ENCODE data around the gene RAET1E.

Gene RAET1E

GRCh38 chr6:149905911-149906371, 8.0 kb upstream of the RAET1E start:
- Histone ChIP-seq H3K4me1 (ENCODE audit: control insufficient read depth, insufficient read depth, low read length) (no peaks in the 10 kb centered on the region), H3K9ac (ENCODE audit: low read depth, low read length) (no peak overlapping the region), H3K27me3 (ENCODE audit: control insufficient read depth, insufficient read depth, low read length) (no peaks in the 10 kb centered on the region), H3K4me3 (ENCODE audit: low read length) (no peak overlapping the region), H3K4me2 (ENCODE audit: low read length) (no peak overlapping the region), H3K36me3 (ENCODE audit: insufficient read depth, low read length) (no peaks in the 10 kb centered on the region), H3K9me3 (replicated peaks; ENCODE audit: low read length) (no peaks in the 10 kb centered on the region)

DNA sequence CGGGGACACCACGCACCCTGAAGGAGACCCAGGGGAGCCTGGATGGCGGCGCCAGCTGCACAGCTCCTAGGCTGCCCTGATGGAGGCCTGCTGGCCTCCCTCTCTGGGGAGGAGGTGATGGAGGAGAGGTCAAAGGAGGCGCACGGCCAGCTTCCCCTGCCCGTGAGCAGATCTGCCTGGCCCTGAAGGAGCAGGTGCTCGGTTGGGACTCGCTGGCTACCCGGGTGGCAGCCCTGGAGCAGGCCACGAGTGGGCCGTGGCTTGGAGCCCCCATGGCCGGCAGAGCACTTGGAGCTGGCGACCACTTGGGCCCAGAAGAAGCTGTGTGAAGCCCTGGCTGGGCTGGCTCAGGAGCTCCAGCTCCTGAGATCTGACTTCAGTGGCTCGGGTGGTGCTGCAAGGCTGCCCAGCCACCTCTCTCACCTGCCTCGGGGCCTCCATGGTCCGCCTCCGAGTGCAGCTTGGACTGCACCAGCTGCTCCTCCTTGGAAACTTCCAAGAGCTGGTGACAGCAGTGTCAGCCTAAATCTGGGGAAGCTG, 7.5 kb upstream of the RAET1E start:
- no peak overlapping the region for H3K9ac ChIP-seq (ENCODE audit: low read depth, low read length)

DNA sequence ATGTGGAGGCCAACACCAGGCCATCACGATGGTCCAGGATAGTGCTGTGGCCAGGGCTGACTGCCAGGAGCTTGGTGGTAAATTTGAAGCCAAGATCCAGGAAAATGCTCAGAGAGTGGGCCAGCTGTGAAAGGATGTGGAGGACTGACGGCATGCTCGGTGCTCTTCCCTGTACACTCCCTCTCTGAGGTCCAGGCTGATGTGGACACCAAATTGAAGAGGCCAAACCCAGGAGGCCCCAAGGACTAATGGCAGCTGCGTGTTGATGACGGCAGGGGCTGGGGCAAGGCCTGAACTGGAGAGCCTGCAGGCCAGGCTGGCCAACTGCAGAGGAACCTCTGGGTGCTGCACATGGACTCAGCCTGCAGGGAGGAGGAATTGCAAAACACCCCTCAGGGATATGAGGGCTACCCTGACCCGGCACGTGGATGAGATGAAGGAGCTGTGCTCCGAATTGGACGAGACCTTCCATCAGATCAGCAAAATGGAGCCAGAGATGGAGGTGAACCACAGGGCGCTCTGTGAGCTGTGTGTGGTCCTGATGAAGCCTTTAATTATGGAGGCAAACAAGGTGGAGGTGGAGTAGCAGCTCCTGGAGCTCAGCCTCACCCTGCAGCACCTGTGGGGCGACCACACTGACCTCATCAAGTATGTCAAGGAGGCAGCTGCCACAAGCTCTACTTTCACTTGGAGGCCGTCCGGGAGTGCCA, 6.9 kb upstream of the RAET1E start:
- no peaks in the 10 kb centered on the region for H3K36me3 ChIP-seq (ENCODE audit: insufficient read depth, low read length)
- H3K27me3 ChIP-seq (ENCODE audit: control insufficient read depth, insufficient read depth, low read length) = no peaks in the 10 kb centered on the region
- H3K4me3 ChIP-seq (ENCODE audit: low read length) = no peak overlapping the region
- H3K4me2 ChIP-seq (ENCODE audit: low read length) = no peak overlapping the region
- H3K9me3 ChIP-seq (replicated peaks; ENCODE audit: low read length) = no peaks in the 10 kb centered on the region
- H3K9ac ChIP-seq (ENCODE audit: low read depth, low read length) = no peak overlapping the region
- no peaks in the 10 kb centered on the region for H3K4me1 ChIP-seq (ENCODE audit: control insufficient read depth, insufficient read depth, low read length)

More for the DNA sequence above, 7.5 kb upstream of the RAET1E start:
- Histone ChIP-seq H3K4me3 (ENCODE audit: low read length) (no peak overlapping the region), H3K4me2 (ENCODE audit: low read length) (no peak overlapping the region), H3K36me3 (ENCODE audit: insufficient read depth, low read length) (no peaks in the 10 kb centered on the region), H3K27me3 (ENCODE audit: control insufficient read depth, insufficient read depth, low read length) (no peaks in the 10 kb centered on the region), H3K9me3 (replicated peaks; ENCODE audit: low read length) (no peaks in the 10 kb centered on the region), H3K4me1 (ENCODE audit: control insufficient read depth, insufficient read depth, low read length) (no peaks in the 10 kb centered on the region)

DNA sequence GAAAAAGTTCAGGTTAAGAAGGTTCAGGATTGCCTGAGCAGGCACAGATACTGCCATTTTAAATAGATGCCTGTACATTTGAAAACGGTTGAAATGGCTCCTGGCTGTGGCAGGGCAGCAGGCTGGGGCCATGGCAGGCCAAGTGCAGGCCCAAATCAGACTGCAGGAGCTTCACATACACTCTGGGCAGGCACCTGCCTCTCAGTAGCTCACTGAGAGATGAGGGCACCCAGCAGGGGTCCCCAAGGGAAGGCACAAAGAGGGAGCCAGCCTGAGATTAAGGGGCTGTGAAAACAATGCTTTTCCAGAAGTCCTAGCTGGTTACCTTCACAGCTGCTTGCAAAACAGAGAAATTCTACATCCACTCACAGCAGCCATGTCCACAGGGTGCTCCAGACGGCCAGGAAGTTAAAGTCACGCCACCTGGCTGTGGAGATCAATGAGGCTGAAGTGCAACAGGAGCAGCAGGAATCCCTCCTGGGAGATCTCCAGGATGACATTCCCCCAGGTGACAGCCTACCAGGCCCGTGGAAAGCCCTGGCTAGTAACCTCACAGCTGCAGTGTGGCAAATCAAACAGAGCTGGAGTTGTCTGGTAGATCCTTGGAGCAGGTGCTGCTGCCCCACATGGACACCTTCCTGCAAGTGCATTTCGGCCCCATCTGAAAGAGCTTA, 6.2 kb upstream of the RAET1E start:
- Histone ChIP-seq H3K4me1 (ENCODE audit: control insufficient read depth, insufficient read depth, low read length) (no peaks in the 10 kb centered on the region), H3K36me3 (ENCODE audit: insufficient read depth, low read length) (no peaks in the 10 kb centered on the region), H3K4me2 (ENCODE audit: low read length) (no peak overlapping the region), H3K9me3 (replicated peaks; ENCODE audit: low read length) (no peaks in the 10 kb centered on the region), H3K9ac (ENCODE audit: low read depth, low read length) (no peak overlapping the region), H3K27me3 (ENCODE audit: control insufficient read depth, insufficient read depth, low read length) (no peaks in the 10 kb centered on the region), H3K4me3 (ENCODE audit: low read length) (no peak overlapping the region)

DNA sequence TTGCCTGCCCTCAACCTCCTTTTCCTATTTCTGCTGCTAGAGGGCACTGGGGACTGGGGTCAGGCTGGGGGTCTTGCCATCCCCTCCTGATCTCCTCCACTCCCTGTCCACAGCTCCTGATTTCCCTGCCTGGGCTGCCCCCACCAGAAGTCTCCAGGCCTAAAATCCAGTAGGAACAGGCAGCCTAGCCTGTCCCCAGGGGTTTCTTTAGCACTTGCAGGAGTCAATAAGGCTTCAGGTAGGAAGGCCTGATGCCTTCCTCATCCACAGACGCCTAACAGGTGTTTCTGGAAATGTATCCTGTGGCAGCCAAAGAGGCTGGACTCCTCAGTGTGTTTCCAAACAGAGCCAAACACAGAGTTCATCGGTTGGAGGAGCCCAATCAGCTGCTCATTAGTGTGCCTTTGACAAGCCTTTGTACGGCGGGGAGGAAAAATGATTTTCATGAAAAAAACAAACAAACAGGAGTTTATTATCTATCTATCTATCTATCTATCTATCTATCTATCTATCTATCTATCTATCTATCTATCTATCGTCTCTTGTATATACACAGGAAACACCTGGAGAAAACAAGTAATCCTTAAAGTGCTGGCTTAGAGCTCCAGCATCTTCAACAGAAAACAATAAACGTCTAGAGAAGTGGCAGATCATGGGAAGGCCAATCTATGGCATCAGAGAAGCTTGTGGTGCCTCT, 3.7 kb upstream of the RAET1E start:
- Histone ChIP-seq H3K27me3 (ENCODE audit: control insufficient read depth, insufficient read depth, low read length) (no peaks in the 10 kb centered on the region), H3K36me3 (ENCODE audit: insufficient read depth, low read length) (no peaks in the 10 kb centered on the region), H3K4me1 (ENCODE audit: control insufficient read depth, insufficient read depth, low read length) (peaks cover 18% of the 10 kb centered on the region), H3K4me2 (ENCODE audit: low read length) (no peak overlapping the region), H3K9me3 (replicated peaks; ENCODE audit: low read length) (no peaks in the 10 kb centered on the region), H3K4me3 (ENCODE audit: low read length) (no peak overlapping the region), H3K9ac (ENCODE audit: low read depth, low read length) (no peak overlapping the region)

DNA sequence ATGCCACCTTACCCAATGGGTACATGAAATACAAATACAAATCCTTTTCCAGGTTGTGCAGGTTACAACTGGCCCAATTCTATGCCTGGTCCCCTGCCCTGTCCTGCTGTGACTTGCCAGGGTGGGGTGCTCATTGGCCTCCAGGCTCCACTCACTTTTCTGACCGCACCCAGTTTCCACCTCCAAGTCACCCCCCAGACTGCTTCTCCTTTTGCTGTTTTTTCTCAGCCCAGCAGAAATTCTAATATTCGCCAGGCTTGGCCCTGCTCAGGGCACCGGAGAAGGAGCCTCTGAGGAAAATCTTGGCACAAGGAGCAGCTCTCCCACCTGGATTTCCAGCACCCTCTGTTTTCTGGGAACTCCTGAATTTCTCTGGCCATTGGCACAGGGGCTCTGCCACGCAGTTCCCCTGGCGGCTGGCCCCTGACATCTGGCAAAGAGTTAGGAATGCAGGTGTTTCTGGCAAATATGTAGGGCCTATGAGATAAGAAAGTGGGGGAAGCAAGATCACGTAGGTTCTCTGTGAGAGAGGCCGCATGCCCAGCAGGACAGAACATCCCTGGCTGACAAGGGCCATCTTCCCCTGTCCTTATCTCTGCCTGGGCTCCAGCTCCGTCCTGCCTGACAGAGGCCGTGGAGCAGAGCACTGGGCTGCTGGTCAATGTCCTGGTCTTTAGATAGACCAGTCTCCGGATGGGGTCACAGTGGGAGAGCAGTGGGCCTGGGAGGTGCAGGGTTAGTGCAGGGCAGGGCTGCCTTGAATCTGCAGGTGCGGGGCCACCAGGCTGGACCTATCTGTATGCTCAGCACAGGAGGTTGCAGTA, 2.9 kb upstream of the RAET1E start:
- Histone ChIP-seq H3K9ac (ENCODE audit: low read depth, low read length) (no peak overlapping the region), H3K4me3 (ENCODE audit: low read length) (no peak overlapping the region)

GRCh38 chr6:149899926-149900619, 2.2 kb upstream of the RAET1E start:
- Histone ChIP-seq H3K4me1 (ENCODE audit: control insufficient read depth, insufficient read depth, low read length) (peaks cover 33% of the 10 kb centered on the region), H3K4me3 (ENCODE audit: low read length) (no peak overlapping the region), H3K27me3 (ENCODE audit: control insufficient read depth, insufficient read depth, low read length) (no peaks in the 10 kb centered on the region), H3K9ac (ENCODE audit: low read depth, low read length) (no peak overlapping the region), H3K4me2 (ENCODE audit: low read length) (no peak overlapping the region), H3K9me3 (replicated peaks; ENCODE audit: low read length) (no peaks in the 10 kb centered on the region), H3K36me3 (ENCODE audit: insufficient read depth, low read length) (no peaks in the 10 kb centered on the region)

More for the DNA sequence above, 2.9 kb upstream of the RAET1E start:
- peaks cover 26% of the 10 kb centered on the region for H3K4me1 ChIP-seq (ENCODE audit: control insufficient read depth, insufficient read depth, low read length)
- no peaks in the 10 kb centered on the region for H3K36me3 ChIP-seq (ENCODE audit: insufficient read depth, low read length)
- H3K27me3 ChIP-seq (ENCODE audit: control insufficient read depth, insufficient read depth, low read length) = no peaks in the 10 kb centered on the region
- H3K4me2 ChIP-seq (ENCODE audit: low read length) = no peak overlapping the region
- H3K9me3 ChIP-seq (replicated peaks; ENCODE audit: low read length) = no peaks in the 10 kb centered on the region

- Histone ChIP-seq H3K4me2 (ENCODE audit: low read length) (no peak overlapping the region), H3K36me3 (ENCODE audit: insufficient read depth, low read length) (no peaks in the 10 kb centered on the region), H3K4me3 (ENCODE audit: low read length) (no peak overlapping the region), H3K9me3 (replicated peaks; ENCODE audit: low read length) (no peaks in the 10 kb centered on the region), H3K4me1 (ENCODE audit: control insufficient read depth, insufficient read depth, low read length) (peaks cover 38% of the 10 kb centered on the region), H3K9ac (ENCODE audit: low read depth, low read length) (no peak overlapping the region), H3K27me3 (ENCODE audit: control insufficient read depth, insufficient read depth, low read length) (no peaks in the 10 kb centered on the region)
Observed at GRCh38 chr6:149899486-149899885, 1.6 kb upstream of the RAET1E start.

GRCh38 chr6:149898966-149899365, 1.1 kb upstream of the RAET1E start:
- Histone ChIP-seq H3K4me1 (ENCODE audit: control insufficient read depth, insufficient read depth, low read length) (peaks cover 38% of the 10 kb centered on the region), H3K4me3 (ENCODE audit: low read length) (no peak overlapping the region), H3K36me3 (ENCODE audit: insufficient read depth, low read length) (no peaks in the 10 kb centered on the region), H3K4me2 (ENCODE audit: low read length) (no peak overlapping the region), H3K9me3 (replicated peaks; ENCODE audit: low read length) (no peaks in the 10 kb centered on the region), H3K27me3 (ENCODE audit: control insufficient read depth, insufficient read depth, low read length) (no peaks in the 10 kb centered on the region), H3K9ac (ENCODE audit: low read depth, low read length) (no peak overlapping the region)

- Histone ChIP-seq H3K4me3 (ENCODE audit: low read length) (peak overlapping the region; percentile 48), H3K4me2 (ENCODE audit: low read length) (peak overlapping the region; percentile 74), H3K27me3 (ENCODE audit: control insufficient read depth, insufficient read depth, low read length) (no peaks in the 10 kb centered on the region), H3K9me3 (replicated peaks; ENCODE audit: low read length) (no peaks in the 10 kb centered on the region), H3K36me3 (ENCODE audit: insufficient read depth, low read length) (no peaks in the 10 kb centered on the region), H3K4me1 (ENCODE audit: control insufficient read depth, insufficient read depth, low read length) (peaks cover 38% of the 10 kb centered on the region), H3K9ac (ENCODE audit: low read depth, low read length) (peak overlapping the region; percentile 61)
Observed at GRCh38 chr6:149897015-149897697, 757 bp downstream of the RAET1E start.

Measured in skeletal muscle satellite cell (primary cell).